ENCODE data around the gene FGFBP2. TPM values are rescaled to one million over a fixed set of nuclear protein-coding genes. Genes with fewer than 3 reads are reported as not detected.
A peak's percentile ranks its signal among the peaks of the same experiment; 100 is the strongest.

The FGFBP2 gene
- total RNA-seq, 3 donors from 2014 or later (not counting 1 experiment from before 2014, with no cell fraction given): 644 to 736 (median 713) TPM

GRCh38 chr4:16001484-16001858 lies 38.5 kb upstream of the FGFBP2 start:
- Histone ChIP-seq H3K36me3 (ENCODE audit: control insufficient read depth, insufficient read depth, low read length) (no peaks in the 10 kb centered on the region), H3K4me3 (ENCODE audit: low read length) (no peak overlapping the region), H3K27ac (ENCODE audit: low read length) (no peak overlapping the region), H3K27me3 (ENCODE audit: control insufficient read depth, insufficient read depth, low read length) (no peaks in the 10 kb centered on the region), H3K9me3 (ENCODE audit: control insufficient read depth, insufficient read depth, low read length) (no peaks in the 10 kb centered on the region), H3K4me1 (ENCODE audit: control insufficient read depth, insufficient read depth, low read length) (peaks cover 9% of the 10 kb centered on the region)
- intact Hi-C loops (cut with micrococcal nuclease): loop anchor here (1.0 to 5.0 kb wide), 6 partner anchors 38 to 769 kb away; partner anchors contain the start of gene FGFBP2
- H3K27me3 Mint-ChIP-seq (ENCODE audit: low read depth in 2 of 2): no peaks in the 10 kb centered on the region
- DNase-seq: peak; percentile 47 to 79
- H3K4me1 Mint-ChIP-seq: peaks cover 5 to 6% of the 10 kb centered on the region in 2 donors
- H3K36me3 Mint-ChIP-seq: no peaks in the 10 kb centered on the region
- no peak overlapping the region for H3K27ac Mint-ChIP-seq
- 2% methylated on average over 4 of the region's 4 CpGs for WGBS (ENCODE audit: insufficient coverage)
- H3K9me3 Mint-ChIP-seq: no peaks in the 10 kb centered on the region
- TF ChIP-seq CTCF (IDR thresholded peaks at IDR 0.05): peak; percentile 78
- no peak overlapping the region for H3K4me3 Mint-ChIP-seq
- peak; percentile 83 to 89 (median 88) for ATAC-seq

- intact Hi-C loops (cut with micrococcal nuclease): loop anchor here (1.0 to 5.0 kb wide), 6 partner anchors 38 to 769 kb away; partner anchors contain the start of gene FGFBP2
Observed at GRCh38 chr4:16000708-16001483, 37.9 kb upstream of the FGFBP2 start.

GRCh38 chr4:15996773-15997172 lies 33.8 kb upstream of the FGFBP2 start:
- H3K4me1 Mint-ChIP-seq: peaks cover 10 to 11% of the 10 kb centered on the region in 2 donors
- H3K4me3 Mint-ChIP-seq: no peak overlapping the region
- Histone ChIP-seq H3K27me3 (ENCODE audit: control insufficient read depth, insufficient read depth, low read length) (no peaks in the 10 kb centered on the region), H3K9me3 (ENCODE audit: control insufficient read depth, insufficient read depth, low read length) (no peaks in the 10 kb centered on the region), H3K4me3 (ENCODE audit: low read length) (no peak overlapping the region), H3K27ac (ENCODE audit: low read length) (no peak overlapping the region), H3K36me3 (ENCODE audit: control insufficient read depth, insufficient read depth, low read length) (no peaks in the 10 kb centered on the region), H3K4me1 (ENCODE audit: control insufficient read depth, insufficient read depth, low read length) (peaks cover 11% of the 10 kb centered on the region)
- peak overlapping the region; percentile 53 to 73 for H3K27ac Mint-ChIP-seq
- TF ChIP-seq CTCF (IDR thresholded peaks at IDR 0.05): no peak
- ATAC-seq: peak; percentile 71 to 79 (median 71)
- no peaks in the 10 kb centered on the region for H3K9me3 Mint-ChIP-seq
- intact Hi-C loops (cut with micrococcal nuclease): loop anchor here (1.0 kb wide), 1 partner anchor 35 kb away; no protein-coding TSS in a partner anchor
- DNase-seq: peak in 1 of 2 donors; percentile 17
- H3K27me3 Mint-ChIP-seq (ENCODE audit: low read depth in 2 of 2): no peaks in the 10 kb centered on the region
- H3K36me3 Mint-ChIP-seq: no peaks in the 10 kb centered on the region
- WGBS (ENCODE audit: insufficient coverage): 62% methylated on average over 4 of the region's 4 CpGs

More at GRCh38 chr4:16000708-16001483, 37.9 kb upstream of the FGFBP2 start:
- H3K27me3 ChIP-seq (ENCODE audit: control insufficient read depth, insufficient read depth, low read length): no peaks in the 10 kb centered on the region
- Mint-ChIP-seq H3K27ac (no peak overlapping the region), H3K27me3 (ENCODE audit: low read depth in 2 of 2) (no peaks in the 10 kb centered on the region), H3K4me1 (peaks cover 5 to 6% of the 10 kb centered on the region in 2 donors), H3K9me3 (no peaks in the 10 kb centered on the region), H3K36me3 (no peaks in the 10 kb centered on the region), H3K4me3 (no peak overlapping the region)
- peaks cover 9% of the 10 kb centered on the region for H3K4me1 ChIP-seq (ENCODE audit: control insufficient read depth, insufficient read depth, low read length)
- DNase-seq (no peak), ATAC-seq (no peak)
- no peak overlapping the region for H3K4me3 ChIP-seq (ENCODE audit: low read length)
- H3K36me3 ChIP-seq (ENCODE audit: control insufficient read depth, insufficient read depth, low read length): no peaks in the 10 kb centered on the region
- H3K27ac ChIP-seq (ENCODE audit: low read length): no peak overlapping the region
- 92% methylated on average over 12 of the region's 12 CpGs for WGBS (ENCODE audit: insufficient coverage)
- TF ChIP-seq CTCF (IDR thresholded peaks at IDR 0.05): no peak
- no peaks in the 10 kb centered on the region for H3K9me3 ChIP-seq (ENCODE audit: control insufficient read depth, insufficient read depth, low read length)
